Fibroblast of mammary gland (primary cell): ENCODE results near the gene LILRA1.
"Not testable (repeated sequence)": the region's sequence is repeated elsewhere in the genome, so short reads cannot be mapped to it uniquely, and the experiment has no call there.

Experiments
- DNase-seq: peaks from one replicate; pipeline ENCODE4 v3.0.0-alpha.2; 2010; ENCODE audit warnings: low read depth
- H3K4me3 ChIP-seq: 2 replicates; pipeline ENCODE4 v1.5.1; 2011; ENCODE audit warnings: low read depth, mild to moderate bottlenecking, low read length, moderate library complexity; ENCODE audit not compliant: control insufficient read depth
- TF ChIP-seq, protein P1 (sequence below): conservative IDR thresholded peaks from 2 replicates; pipeline ENCODE4 v1.5.1; 2011; ENCODE audit warnings: low read depth, low read length, inconsistent platforms; ENCODE audit not compliant: control insufficient read depth, insufficient read depth

Gene LILRA1

DNA sequence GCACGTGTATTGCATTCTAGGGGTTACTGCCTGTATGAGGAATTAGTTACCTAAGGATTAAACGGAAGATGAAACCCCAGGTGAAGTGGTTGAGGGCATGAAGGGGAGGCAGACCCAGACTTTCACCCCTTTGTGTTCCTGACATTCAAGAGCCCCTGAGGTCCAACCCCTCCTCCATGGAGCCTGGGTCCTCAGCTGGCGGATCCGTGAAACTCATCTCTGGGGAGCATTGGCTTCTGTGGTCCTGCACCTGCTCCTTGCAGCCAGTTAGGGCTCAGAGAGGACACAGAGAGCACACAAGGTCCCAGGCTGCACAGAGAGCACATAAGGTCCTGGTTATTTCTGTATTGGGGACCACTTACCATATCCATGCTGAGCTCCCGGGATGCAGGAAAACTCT, 7.0 kb upstream of the LILRA1 start:
- H3K4me3 ChIP-seq, result no peak overlapping the region
- DNase-seq, result no peak
- TF ChIP-seq, protein P1, sequence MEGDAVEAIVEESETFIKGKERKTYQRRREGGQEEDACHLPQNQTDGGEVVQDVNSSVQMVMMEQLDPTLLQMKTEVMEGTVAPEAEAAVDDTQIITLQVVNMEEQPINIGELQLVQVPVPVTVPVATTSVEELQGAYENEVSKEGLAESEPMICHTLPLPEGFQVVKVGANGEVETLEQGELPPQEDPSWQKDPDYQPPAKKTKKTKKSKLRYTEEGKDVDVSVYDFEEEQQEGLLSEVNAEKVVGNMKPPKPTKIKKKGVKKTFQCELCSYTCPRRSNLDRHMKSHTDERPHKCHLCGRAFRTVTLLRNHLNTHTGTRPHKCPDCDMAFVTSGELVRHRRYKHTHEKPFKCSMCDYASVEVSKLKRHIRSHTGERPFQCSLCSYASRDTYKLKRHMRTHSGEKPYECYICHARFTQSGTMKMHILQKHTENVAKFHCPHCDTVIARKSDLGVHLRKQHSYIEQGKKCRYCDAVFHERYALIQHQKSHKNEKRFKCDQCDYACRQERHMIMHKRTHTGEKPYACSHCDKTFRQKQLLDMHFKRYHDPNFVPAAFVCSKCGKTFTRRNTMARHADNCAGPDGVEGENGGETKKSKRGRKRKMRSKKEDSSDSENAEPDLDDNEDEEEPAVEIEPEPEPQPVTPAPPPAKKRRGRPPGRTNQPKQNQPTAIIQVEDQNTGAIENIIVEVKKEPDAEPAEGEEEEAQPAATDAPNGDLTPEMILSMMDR, result no peak

DNA sequence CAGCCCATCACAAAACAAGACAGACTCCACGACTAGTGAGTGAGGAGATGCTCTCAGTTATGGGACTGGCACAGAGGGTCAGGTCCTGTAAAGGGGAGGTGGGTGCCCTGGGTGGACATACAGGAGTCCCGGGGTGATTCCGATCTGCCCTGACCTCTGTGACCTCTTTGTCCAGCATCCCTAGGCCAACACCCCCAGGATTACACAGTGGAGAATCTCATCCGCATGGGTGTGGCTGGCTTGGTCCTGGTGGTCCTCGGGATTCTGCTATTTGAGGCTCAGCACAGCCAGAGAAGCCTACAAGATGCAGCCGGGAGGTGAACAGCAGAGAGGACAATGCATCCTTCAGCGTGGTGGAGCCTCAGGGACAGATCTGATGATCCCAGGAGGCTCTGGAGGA, 6.4 kb upstream of the LILRA1 start:
- DNase-seq, result no peak
- TF ChIP-seq, protein P1, result no peak
- no peak overlapping the region for H3K4me3 ChIP-seq

DNA sequence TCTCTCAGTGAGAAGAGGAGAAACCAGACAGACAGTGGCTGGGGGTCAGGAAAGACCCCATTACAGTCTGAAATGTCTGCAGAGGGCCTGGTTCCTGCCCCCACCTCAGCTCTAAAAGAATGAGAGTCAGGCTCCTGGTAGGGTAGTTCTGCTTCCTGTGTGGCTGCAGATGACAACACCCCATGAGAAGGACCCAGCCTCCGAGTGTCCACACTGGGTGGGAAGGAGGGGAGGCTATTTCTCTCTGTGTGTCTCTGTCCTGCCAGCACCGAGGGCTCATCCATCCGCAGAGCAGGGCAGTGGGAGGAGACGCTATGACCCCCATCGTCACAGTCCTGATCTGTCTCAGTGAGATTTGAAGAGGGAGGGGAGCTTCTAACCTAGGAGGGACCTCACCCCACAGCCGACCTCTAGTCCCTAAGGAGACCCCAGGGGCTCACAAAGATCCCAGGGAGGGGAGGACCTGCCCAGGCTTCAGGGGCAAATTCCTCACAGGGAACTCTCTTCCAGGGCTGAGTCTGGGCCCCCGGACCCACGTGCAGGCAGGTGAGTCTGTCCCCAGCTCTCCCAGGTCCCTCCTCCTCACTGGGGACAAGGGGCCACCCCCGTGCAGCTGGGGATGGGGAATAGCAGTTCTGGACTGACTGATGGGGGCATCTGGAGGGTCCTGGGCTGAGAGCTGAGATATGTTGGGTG, 647 bp downstream of the LILRA1 start:
- not testable (repeated sequence) for DNase-seq, H3K4me3 ChIP-seq

DNA sequence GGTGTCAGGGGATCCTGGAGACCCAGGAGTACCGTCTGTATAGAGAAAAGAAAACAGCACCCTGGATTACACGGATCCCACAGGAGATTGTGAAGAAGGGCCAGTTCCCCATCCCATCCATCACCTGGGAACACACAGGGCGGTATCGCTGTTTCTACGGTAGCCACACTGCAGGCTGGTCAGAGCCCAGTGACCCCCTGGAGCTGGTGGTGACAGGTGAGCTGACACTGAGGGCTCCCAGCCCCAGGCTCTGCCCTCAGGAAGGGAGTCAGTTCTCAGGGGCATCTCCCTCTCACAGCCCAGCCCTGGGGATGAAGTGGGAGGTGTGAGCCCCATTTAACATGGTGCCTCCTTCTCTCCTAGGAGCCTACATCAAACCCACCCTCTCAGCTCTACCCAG, 1.3 kb downstream of the LILRA1 start:
- TF ChIP-seq, protein P1, result no peak
- no peak for DNase-seq
- no peak overlapping the region for H3K4me3 ChIP-seq

DNA sequence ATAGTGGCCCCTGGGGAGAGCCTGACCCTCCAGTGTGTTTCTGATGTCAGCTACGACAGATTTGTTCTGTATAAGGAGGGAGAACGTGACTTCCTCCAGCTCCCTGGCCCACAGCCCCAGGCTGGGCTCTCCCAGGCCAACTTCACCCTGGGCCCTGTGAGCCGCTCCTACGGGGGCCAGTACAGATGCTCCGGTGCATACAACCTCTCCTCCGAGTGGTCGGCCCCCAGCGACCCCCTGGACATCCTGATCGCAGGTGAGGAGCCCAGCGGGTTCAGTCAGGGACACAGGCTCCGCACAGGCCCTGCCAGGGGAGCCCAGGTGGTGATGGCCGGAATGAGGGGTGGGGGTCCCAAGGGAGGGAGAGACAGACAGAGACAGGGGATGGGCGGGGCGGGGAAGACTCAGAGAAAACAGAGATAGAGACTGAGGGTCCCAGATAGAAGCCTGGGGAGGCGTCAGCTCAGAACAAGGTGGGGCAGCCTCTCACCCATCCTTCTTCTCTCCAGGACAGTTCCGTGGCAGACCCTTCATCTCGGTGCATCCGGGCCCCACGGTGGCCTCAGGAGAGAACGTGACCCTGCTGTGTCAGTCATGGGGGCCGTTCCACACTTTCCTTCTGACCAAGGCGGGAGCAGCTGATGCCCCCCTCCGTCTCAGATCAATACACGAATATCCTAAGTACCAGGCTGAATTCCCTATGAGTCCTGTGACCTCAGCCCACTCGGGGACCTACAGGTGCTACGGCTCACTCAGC, 2.4 kb downstream of the LILRA1 start:
- not testable (repeated sequence) for H3K4me3 ChIP-seq

DNA sequence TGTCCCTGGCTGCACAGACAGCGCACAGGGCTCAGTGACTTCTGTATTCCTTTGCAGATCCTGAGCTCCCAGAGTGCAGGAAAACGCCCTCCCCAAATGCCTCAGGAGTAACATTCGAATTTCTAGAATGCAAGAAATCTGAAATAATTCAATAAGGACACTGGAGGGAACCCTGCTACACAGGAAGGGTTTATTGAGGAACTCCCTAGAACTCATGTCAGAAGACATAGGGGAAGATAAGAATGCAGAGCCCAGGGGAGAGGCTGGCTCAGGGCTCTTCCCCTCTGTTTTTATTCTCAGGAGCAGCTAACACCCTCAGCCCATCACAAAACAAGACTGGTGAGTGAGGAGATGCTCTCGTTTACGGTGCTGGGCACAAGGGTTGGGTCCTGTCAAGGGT, 6.8 kb downstream of the LILRA1 start:
- no peak for DNase-seq
- TF ChIP-seq, protein P1, result no peak
- no peak overlapping the region for H3K4me3 ChIP-seq

More for the DNA sequence above, 2.4 kb downstream of the LILRA1 start:
- not testable (repeated sequence) for DNase-seq

DNA sequence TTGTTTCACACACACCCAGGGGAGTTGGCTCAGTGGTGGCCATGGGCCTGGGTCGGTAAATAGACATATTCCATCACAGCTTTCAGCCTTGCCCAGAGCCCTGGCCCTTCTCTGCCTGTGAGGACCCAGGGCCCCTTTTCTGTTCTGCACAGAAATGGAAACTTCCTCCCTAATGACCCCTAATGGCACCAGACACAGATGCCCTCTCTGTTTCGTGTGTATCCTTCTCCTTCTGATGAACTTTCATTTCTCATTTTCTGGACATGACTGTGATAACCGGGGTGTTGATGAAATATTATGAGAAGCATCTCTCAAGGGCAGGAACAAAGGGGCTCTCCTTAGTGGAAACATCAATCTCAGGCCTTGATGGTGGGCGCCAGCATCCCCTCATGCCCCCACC, 12.8 kb downstream of the LILRA1 start:
- no peak for DNase-seq
- H3K4me3 ChIP-seq, result no peak overlapping the region
- TF ChIP-seq, protein P1, result no peak
